H1 (cell line): ENCODE measurements around the gene PSMA2. TPM values are rescaled to one million over a fixed set of nuclear protein-coding genes. Genes with fewer than 3 reads are reported as not detected.

Experiments
- CTCF ChIA-PET: fragments of 300-600 bp; sonication (Branson Sonifier 250); formaldehyde crosslinking; loops from one replicate; lab custom pipeline; 2021; ENCODE audit not compliant: partially characterized antibody; lab: Charles Lee
- POLR2A ChIA-PET: fragments of 300-600 bp; sonication (Branson Sonifier 250); formaldehyde crosslinking; loops from one replicate; lab custom pipeline; 2021; ENCODE audit warnings: inconsistent platforms; ENCODE audit not compliant: partially characterized antibody; lab: Charles Lee
- DNase-seq, 2 experiments: peaks; one replicate each; pipeline versions ENCODE4 v3.0.0 to v3.0.0-alpha.2; 2010 to 2022; ENCODE audit warnings: low spot score in 2 of 2, low read depth in 1 of 2, mixed read lengths in 1 of 2
- FAIRE-seq: peaks from 2 replicates; lab custom pipeline; 2011; peaks lifted over from hg19 to GRCh38; lab: Jason Lieb, UNC
- H2AFZ ChIP-seq: 2 replicates; pipeline ENCODE4 v1.8.1; 2012; ENCODE audit warnings: low read length, inconsistent platforms
- H2AK5ac ChIP-seq: 2 replicates; pipeline ENCODE4 v1.6.1; 2013; ENCODE audit warnings: low read depth, low read length
- H2BK120ac ChIP-seq: replicated peaks from 2 replicates; pipeline ENCODE3; 2013; ENCODE audit warnings: low read depth, low read length, inconsistent platforms
- H2BK12ac ChIP-seq: 2 replicates; pipeline ENCODE4 v1.6.1; 2013; ENCODE audit warnings: low read depth, low read length
- H2BK15ac ChIP-seq: 2 replicates; pipeline ENCODE4 v1.6.1; 2013; ENCODE audit warnings: low read length
- H2BK20ac ChIP-seq: 2 replicates; pipeline ENCODE4 v1.6.1; 2013; ENCODE audit warnings: low read length
- H2BK5ac ChIP-seq: 2 replicates; pipeline ENCODE4 v1.6.1; 2013; ENCODE audit warnings: low read depth, low read length
- H3K14ac ChIP-seq: 2 replicates; pipeline ENCODE4 v1.6.1; 2013; ENCODE audit warnings: inconsistent platforms; ENCODE audit not compliant: insufficient read length
- H3K18ac ChIP-seq: 2 replicates; pipeline ENCODE4 v1.6.1; 2013; ENCODE audit warnings: low read length; ENCODE audit errors: extremely low read depth
- H3K23ac ChIP-seq: 2 replicates; pipeline ENCODE4 v1.6.1; 2013; ENCODE audit warnings: inconsistent platforms; ENCODE audit not compliant: insufficient read length
- H3K23me2 ChIP-seq: 2 replicates; pipeline ENCODE4 v1.6.1; 2013; ENCODE audit warnings: low read depth, low read length
- H3K27ac ChIP-seq: 2 replicates; pipeline ENCODE4 v1.6.1; 2011; ENCODE audit warnings: low read depth, low read length, inconsistent platforms
- H3K27me3 ChIP-seq, 4 experiments: replicated peaks in 1 of 4; 1 replicate in 1 of 4; 2 replicates in 3 of 4; pipeline versions ENCODE4 v1.6.1 to v1.8.1; 2011 to 2013; ENCODE audit warnings: low read length in 3 of 4, mild to moderate bottlenecking in 3 of 4, inconsistent platforms in 2 of 4, mixed read lengths in 2 of 4, moderate library complexity in 1 of 4; ENCODE audit not compliant: control insufficient read depth in 3 of 4, insufficient read depth in 3 of 4; ENCODE audit errors: extremely low read depth in 1 of 4
- H3K36me3 ChIP-seq, 4 experiments: 2 replicates each; pipeline versions ENCODE4 v1.6.1 to v1.8.1; 2011 to 2013; ENCODE audit warnings: mild to moderate bottlenecking in 4 of 4, low read length in 3 of 4, moderate library complexity in 2 of 4, control low read depth in 1 of 4, inconsistent platforms in 1 of 4; ENCODE audit not compliant: insufficient read depth in 4 of 4, control insufficient read depth in 2 of 4
- H3K4ac ChIP-seq: replicated peaks from 2 replicates; pipeline ENCODE3; 2013; ENCODE audit warnings: low read length, low read depth, mixed read lengths, inconsistent platforms; ENCODE audit not compliant: insufficient read length
- H3K4me1 ChIP-seq, 4 experiments: replicated peaks in 1 of 4; 1 replicate in 1 of 4; 2 replicates in 3 of 4; pipeline versions ENCODE4 v1.6.1 to v1.8.1; 2011 to 2013; ENCODE audit warnings: low read length in 3 of 4, inconsistent platforms in 2 of 4, mixed read lengths in 1 of 4; ENCODE audit not compliant: insufficient read depth in 4 of 4, control insufficient read depth in 3 of 4
- H3K4me2 ChIP-seq, 2 experiments: 2 replicates each; pipeline versions ENCODE4 v1.6.1 to v1.8.1; 2011 to 2013; ENCODE audit warnings: low read depth in 2 of 2, low read length in 2 of 2, control low read depth in 1 of 2, inconsistent platforms in 1 of 2, mild to moderate bottlenecking in 1 of 2; ENCODE audit not compliant: insufficient read depth in 1 of 2
- H3K4me3 ChIP-seq, 4 experiments: fragments of 200-600, 300-600 bp in 1 of 4; sonication (generic), shearing (Covaris generic), sonication (Bioruptor Twin) in 1 of 4; 2 replicates each; pipeline versions ENCODE4 v1.5.1 to v1.8.1; 2011 to 2016; ENCODE audit warnings: low read length in 4 of 4, low read depth in 3 of 4, control low read depth in 2 of 4, inconsistent platforms in 2 of 4, mild to moderate bottlenecking in 2 of 4, mixed read lengths in 1 of 4, moderate library complexity in 1 of 4; ENCODE audit not compliant: insufficient read depth in 2 of 4; ENCODE audit errors: extremely low read depth in 1 of 4
- H3K56ac ChIP-seq: replicated peaks from 2 replicates; pipeline ENCODE3; 2013; ENCODE audit warnings: low read depth, mild to moderate bottlenecking, mixed read lengths, low read length, inconsistent platforms; ENCODE audit not compliant: insufficient read length
- H3K79me1 ChIP-seq: 2 replicates; pipeline ENCODE4 v1.6.1; 2013; ENCODE audit warnings: low read depth, low read length, control low read depth
- H3K79me2 ChIP-seq, 2 experiments: 2 replicates each; pipeline versions ENCODE4 v1.6.1 to v1.8.1; 2012 to 2013; ENCODE audit warnings: low read length in 2 of 2, mild to moderate bottlenecking in 2 of 2, inconsistent platforms in 1 of 2; ENCODE audit not compliant: insufficient read depth in 2 of 2, control insufficient read depth in 1 of 2
- H3K9ac ChIP-seq, 4 experiments: replicated peaks in 1 of 4; 1 replicate in 1 of 4; 2 replicates in 3 of 4; pipeline versions ENCODE4 v1.6.1 to v1.8.1; 2011 to 2013; ENCODE audit warnings: low read depth in 3 of 4, low read length in 3 of 4, control low read depth in 2 of 4, mild to moderate bottlenecking in 2 of 4, moderate library complexity in 2 of 4, inconsistent platforms in 1 of 4; ENCODE audit errors: extremely low read depth in 1 of 4
- H3K9me3 ChIP-seq, 2 experiments: 2 replicates each; pipeline versions ENCODE4 v1.6.1 to v1.8.1; 2012 to 2013; ENCODE audit warnings: mild to moderate bottlenecking in 2 of 2, moderate library complexity in 2 of 2, control low read depth in 1 of 2, inconsistent platforms in 1 of 2, low read depth in 1 of 2, low read length in 1 of 2, mixed read lengths in 1 of 2; ENCODE audit not compliant: insufficient read depth in 2 of 2
- H4K20me1 ChIP-seq, 2 experiments: replicated peaks in 1 of 2; 2 replicates each; pipeline versions ENCODE3 to v1.8.1; 2011 to 2013; ENCODE audit warnings: inconsistent platforms in 2 of 2, low read length in 2 of 2, mild to moderate bottlenecking in 1 of 2; ENCODE audit not compliant: insufficient read depth in 2 of 2, control insufficient read depth in 1 of 2
- H4K5ac ChIP-seq: 2 replicates; pipeline ENCODE4 v1.6.1; 2013; ENCODE audit warnings: low read length, low read depth, mixed read lengths, inconsistent platforms; ENCODE audit not compliant: insufficient read length
- H4K8ac ChIP-seq: 2 replicates; pipeline ENCODE4 v1.8.0; 2013; ENCODE audit warnings: mild to moderate bottlenecking, moderate library complexity, low read length, inconsistent platforms; ENCODE audit not compliant: insufficient read depth; ENCODE audit errors: extremely low read depth
- H4K91ac ChIP-seq: replicated peaks from 2 replicates; pipeline ENCODE3; 2013; ENCODE audit warnings: low read length, mixed read lengths, inconsistent platforms; ENCODE audit not compliant: insufficient read length
- ASH2L ChIP-seq: fragments of 200-600, 300-600 bp; sonication (generic); IDR thresholded peaks from one replicate; pipeline ENCODE4 v1.7.1; 2017; ENCODE audit warnings: low read length
- EP300 ChIP-seq, 2 experiments: IDR thresholded peaks; 1 replicate in 1 of 2; 2 replicates in 1 of 2; pipeline ENCODE4 v1.6.1; 2011 to 2012; ENCODE audit warnings: low read depth in 2 of 2, low read length in 2 of 2, mild to moderate bottlenecking in 2 of 2, borderline replicate concordance in 1 of 2, inconsistent platforms in 1 of 2, moderate library complexity in 1 of 2
- NRF1 ChIP-seq: IDR thresholded peaks from 2 replicates; pipeline ENCODE4 v1.6.1; 2011; ENCODE audit warnings: mild to moderate bottlenecking, low read depth, low read length, improper control_type of control experiment
- polyA plus RNA-seq, 7 experiments: library from polyadenylated mRNA; depleted of rRNA in 3 of 7; stranded (reverse) in 5 of 7; unstranded in 2 of 7; fragments of >200 nt in 5 of 7; fragments of 200-250 nt in 2 of 7; gene quantifications; 1 replicate in 5 of 7; 2 replicates in 1 of 7; 4 replicates in 1 of 7; pipeline versions ENCODE4 v1.2.1 to v1.2.3, GENCODE V29; 2011 to 2013; ENCODE audit warnings: missing spikeins in 2 of 7, mixed read lengths in 2 of 7
- total RNA-seq: library from RNA; stranded (reverse); fragmentation: NEBNext Ultra II Directional; extraction: Animal tissue kit (Norgen Biotek cat#: 25700); gene quantifications from 2 replicates; pipeline ENCODE4 v1.2.1, GENCODE V29; 2021

Gene PSMA2
- total and polyA plus RNA-seq, 2 of the 8 experiments (the other 6 are each of a cell fraction or from before 2014, with no cell fraction given), result 211 to 259 TPM

- Histone ChIP-seq H4K20me1 (no peaks in the 10 kb centered on the region), H2BK20ac (no peak overlapping the region), H2BK120ac (no peak overlapping the region), H3K4me1 (no peaks in the 10 kb centered on the region), H3K18ac (no peak overlapping the region), H3K9ac (no peak overlapping the region), H3K36me3 (no peaks in the 10 kb centered on the region), H2BK15ac (no peak overlapping the region), H2AK5ac (no peak overlapping the region), H3K9me3 (no peaks in the 10 kb centered on the region), H4K8ac (no peak overlapping the region), H3K79me2 (no peaks in the 10 kb centered on the region), H4K5ac (no peak overlapping the region), H3K4me2 (no peak overlapping the region), H3K56ac (no peak overlapping the region), H3K23me2 (no peaks in the 10 kb centered on the region), H3K4me3 (no peak overlapping the region), H3K4ac (no peak overlapping the region), H3K27me3 (no peaks in the 10 kb centered on the region), H3K27ac (no peak overlapping the region), H2AFZ (no peak overlapping the region), H3K14ac (no peak overlapping the region), H3K79me1 (no peaks in the 10 kb centered on the region), H2BK5ac (no peak overlapping the region), H4K91ac (no peak overlapping the region), H2BK12ac (no peak overlapping the region), H3K23ac (no peak overlapping the region)
- CTCF ChIA-PET, result interaction anchor here (2.0 kb wide), 1 partner anchor 37 kb away, joined by 6 read pairs; no protein-coding TSS in a partner anchor
- FAIRE-seq (no peak), DNase-seq (no peak)
- POLR2A ChIA-PET, result no interaction called here
- no peak for TF ChIP-seq ASH2L
- no peak for TF ChIP-seq EP300 (IDR thresholded peaks at IDR 0.05; ENCODE audit: borderline replicate concordance in 1 of 2, low read depth in 2 of 2, low read length in 2 of 2)
- TF ChIP-seq NRF1, result no peak
Measured at GRCh38 chr7:42978496-42978895, 46.5 kb upstream of the PSMA2 start.
